Right ventricle myocardium superior (tissue), 1 donor: ENCODE results near the gene TTLL1. TPM values are rescaled to one million over a fixed set of nuclear protein-coding genes. Genes with fewer than 3 reads are reported as not detected.
"Not testable (repeated sequence)": the region's sequence is repeated elsewhere in the genome, so short reads cannot be mapped to it uniquely, and the experiment has no call there.

Source experiments
- ATAC-seq: fragments of 200-7000 bp; cut with Tn5 transposase; one replicate; pipeline ENCODE4 v1.9.1; 2020; ENCODE audit warnings: mild to moderate bottlenecking; ENCODE audit not compliant: poor library complexity
- DNase-seq: peaks from one replicate; pipeline ENCODE4 v3.0.0-alpha.2; 2020
- intact Hi-C: fragments of 100-400 bp; cut with DNase I; formaldehyde crosslinking; loops from one replicate; pipeline ENCODE4 v1.11.2; 2022
- total RNA-seq: library from RNA; stranded (reverse); fragmentation: NEBNext Ultra II Directional; extraction: Animal tissue kit (Norgen Biotek cat#: 25700); gene quantifications from one replicate; pipeline ENCODE4 v1.2.1, GENCODE V29; 2021
- donor health status: DM: no; HTN: yes; CAD: no; lungs with severe emphysema.

Gene TTLL1
- total RNA-seq, 1 donor from 2014 or later, result 7.8 TPM

DNA sequence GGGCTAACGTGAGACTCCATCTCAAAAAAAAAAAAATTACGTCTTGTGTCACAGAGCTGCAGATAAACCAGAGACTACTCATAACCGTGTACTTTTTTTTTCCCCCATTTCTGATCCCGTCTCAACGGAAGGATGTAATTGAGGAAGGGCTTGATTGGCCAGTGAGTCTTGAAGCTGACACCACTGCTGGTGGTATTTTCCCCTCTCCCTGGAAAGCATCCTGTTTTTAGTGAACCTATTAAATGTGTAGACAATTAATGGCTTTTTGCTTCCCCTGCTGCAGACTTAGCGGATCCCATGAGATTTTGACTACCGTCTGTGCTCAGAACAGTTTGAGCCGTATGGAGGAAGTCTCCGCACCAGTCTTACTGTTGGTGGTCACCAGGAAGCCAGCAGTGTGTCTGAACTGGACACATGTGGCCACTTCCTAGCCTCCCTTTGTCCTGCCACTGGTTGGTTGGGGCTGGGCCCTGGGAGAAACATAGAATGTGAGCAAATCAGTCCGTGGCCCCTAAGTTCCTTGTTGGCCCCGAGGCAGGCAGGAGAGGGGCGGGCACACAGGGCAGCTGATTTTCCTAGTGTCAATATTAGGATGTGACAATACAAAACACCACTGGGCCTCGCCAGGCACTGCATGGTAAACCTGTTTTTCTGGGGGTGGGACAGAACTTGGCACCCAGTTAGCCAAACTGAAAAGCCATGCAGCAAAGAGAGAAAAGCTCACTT, 24.5 kb upstream of the TTLL1 start:
- DNase-seq, result no peak
- intact Hi-C loops, result no loop called here
- no peak for ATAC-seq

DNA sequence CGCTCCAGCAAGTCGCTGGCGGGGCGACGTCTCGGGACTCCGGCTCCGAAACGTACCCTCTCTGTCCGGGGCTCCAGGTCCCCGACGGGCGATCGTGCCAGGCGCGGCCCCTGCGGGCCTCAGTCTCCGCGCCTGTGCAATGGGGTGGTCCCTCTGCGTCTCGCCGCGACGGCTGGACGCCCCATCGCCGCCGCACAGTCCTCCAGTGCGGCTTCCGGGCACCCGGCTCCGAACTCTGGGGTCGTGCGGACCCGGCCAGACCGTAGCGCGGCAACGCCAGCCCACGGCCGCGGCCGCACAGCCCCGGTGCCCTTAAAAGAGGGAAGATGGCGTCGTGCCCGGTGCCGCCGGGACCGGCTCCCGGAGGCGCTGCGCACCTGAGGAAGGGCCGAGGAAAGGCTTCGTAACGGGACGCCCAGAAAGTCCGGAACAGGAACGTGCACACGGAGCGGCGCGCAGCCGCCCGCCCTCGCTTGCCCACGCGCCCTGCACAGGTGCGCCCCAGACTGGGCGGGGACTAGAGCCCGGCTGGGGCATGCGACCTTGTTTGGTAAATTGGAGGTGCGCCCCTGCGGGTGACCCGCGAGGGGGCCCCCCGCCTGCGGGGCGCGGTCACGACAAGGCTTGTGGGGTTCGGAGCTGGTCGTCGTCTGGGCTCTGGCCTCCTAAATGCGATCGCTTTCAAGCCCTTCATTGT, 21.9 kb upstream of the TTLL1 start:
- intact Hi-C loops, result no loop called here
- DNase-seq (peak; percentile 58), ATAC-seq (peak; percentile 50)

DNA sequence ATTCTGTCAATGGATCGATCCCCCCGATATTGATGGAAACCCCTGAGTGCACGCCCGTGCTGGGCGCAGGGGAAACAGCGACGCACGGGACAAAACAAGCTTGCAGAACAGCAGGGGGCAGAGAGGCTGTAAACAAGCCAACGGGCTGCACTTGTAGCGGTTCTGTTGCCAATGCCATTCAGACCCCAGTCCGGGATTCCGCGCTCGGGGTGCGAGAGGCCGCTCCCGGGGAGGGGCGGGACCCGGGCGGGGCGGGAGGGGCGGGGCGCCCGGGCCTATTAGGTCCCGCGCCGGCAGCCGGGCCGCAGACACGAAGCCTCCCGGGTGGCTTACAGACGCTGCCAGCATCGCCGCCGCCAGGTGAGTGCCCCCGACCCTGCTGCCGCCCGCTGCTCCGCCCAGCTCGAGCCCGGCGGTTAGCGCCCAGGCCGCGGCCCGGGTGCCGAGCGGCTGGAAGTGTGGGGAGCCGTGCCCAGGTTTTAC, 21.3 kb upstream of the TTLL1 start, which contains the start of gene BIK:
Gene BIK (plus strand): TSS at position 307 of the 483 bp plus-strand sequence. CDS start 13,273 bp downstream, outside the sequence.
- DNase-seq, result peak; percentile 58
- intact Hi-C loops, result no loop called here

DNA sequence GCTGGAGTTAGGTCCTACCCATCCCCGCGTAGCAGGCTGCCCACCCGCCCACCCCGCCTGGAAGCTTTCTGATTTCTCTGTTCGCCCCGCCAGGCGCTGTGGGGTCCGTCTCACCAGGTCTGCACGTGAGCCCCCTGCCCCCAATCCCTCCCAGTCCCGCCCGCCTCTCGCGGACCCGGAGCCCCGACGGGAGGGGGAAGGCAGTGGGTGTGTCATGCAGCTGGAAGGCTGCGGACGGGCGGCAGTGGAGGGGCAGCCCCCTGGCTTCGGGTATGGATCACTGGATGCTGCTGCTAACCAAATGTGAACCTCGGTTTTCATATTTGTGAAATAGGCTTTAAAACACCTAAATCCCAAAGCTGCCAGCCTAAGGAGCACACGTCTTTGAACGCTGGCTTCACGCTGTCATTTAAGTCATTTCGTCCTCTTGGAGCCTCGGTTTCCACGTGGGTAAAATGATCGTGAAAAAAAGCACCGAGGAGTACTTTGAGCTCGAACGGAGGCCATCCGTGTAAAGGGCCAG, 20.8 kb upstream of the TTLL1 start:
- ATAC-seq (no peak), DNase-seq (no peak)
- intact Hi-C loops, result no loop called here

More for the DNA sequence above, 21.3 kb upstream of the TTLL1 start, which contains the start of gene BIK:
- peak; percentile 70 for ATAC-seq

DNA sequence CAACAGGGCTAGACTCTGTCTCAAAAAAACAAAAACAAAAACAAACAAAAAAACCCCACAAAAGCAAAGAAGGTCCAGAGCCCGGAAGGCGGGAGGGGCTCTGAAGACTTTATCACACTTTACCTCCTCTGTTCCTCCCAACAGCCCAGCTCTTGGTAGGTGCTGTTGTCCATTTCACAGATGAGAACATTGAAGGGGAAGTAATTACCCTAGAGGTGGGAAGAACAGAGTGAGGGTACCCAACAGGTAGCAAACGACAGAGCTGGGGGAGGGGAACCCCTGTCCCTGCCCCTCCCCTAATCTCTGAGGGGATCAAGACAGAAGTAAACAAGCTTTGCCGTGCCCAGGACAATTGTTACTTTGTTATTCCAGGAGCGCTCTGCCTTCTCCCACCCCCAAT, 20.3 kb upstream of the TTLL1 start:
- intact Hi-C loops, result no loop called here
- ATAC-seq (no peak), DNase-seq (no peak)

DNA sequence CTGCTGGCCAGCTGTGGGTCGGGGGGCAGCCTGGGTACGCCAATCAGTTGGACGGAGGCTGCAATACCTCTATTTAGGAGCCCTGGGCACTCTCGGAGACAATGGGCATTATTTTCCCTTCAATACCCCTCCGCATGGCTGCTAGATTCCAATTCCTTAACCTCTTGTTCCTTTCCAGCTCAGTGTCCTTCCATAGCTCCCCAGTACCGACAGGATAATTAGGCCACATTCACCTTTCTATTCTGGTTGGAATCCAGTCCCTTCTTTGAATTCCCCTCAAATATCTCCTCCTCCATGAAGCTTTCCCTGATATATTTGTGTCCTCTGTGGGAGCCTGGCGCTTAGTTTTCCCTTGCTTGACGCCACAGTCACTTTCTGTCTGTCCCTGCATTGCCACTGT, 17.1 kb upstream of the TTLL1 start:
- DNase-seq, result no peak
- intact Hi-C loops, result no loop called here
- ATAC-seq, result no peak

DNA sequence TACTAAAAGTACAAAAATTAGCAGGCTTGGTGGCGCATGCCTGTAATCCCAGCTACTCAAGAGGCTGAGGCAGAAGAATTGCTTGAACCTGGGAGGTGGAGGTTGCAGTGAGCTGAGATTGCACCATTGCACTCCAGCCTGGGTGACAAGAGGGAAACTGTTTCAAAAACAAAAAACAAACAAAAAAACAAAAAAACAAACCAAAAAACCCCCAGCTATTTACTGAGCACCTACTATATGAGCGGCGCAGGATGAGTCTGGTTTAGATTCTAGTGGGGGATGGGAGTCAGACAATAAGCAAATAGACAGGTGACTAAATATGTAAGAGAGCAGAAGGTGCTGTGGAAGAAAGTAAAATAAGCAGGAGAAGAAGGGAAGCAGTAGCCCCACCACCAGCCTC, 15.8 kb upstream of the TTLL1 start:
- ATAC-seq, DNase-seq, intact Hi-C loops: not testable (repeated sequence)

DNA sequence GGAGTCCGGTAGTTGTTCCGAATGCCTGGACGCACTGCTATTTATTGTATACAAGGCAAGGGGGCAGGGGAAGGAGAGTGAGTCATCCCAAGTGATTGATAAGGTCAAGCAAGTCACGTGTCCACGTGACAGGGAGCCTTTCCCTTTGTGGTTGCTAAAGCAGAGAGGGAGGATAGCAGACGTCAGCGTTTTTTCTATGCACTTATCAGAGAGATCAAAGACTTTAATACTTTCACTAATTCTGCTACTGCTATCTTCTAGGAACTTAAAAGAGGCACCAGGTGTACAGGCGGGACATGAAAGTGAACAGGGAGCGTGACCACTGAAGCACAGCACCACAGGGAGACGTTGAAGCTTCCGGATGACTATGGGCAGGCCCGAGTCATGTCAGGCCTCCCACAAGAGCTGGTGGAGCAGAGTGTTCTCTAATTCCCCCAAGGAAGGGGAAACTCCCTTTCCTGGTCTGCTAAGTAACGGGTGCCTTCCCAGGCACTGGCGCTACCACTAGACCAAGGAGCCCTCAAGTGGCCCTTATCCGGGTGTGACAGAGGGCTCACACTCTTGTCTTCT, 14.9 kb upstream of the TTLL1 start:
- ATAC-seq, intact Hi-C loops, DNase-seq: not testable (repeated sequence)

DNA sequence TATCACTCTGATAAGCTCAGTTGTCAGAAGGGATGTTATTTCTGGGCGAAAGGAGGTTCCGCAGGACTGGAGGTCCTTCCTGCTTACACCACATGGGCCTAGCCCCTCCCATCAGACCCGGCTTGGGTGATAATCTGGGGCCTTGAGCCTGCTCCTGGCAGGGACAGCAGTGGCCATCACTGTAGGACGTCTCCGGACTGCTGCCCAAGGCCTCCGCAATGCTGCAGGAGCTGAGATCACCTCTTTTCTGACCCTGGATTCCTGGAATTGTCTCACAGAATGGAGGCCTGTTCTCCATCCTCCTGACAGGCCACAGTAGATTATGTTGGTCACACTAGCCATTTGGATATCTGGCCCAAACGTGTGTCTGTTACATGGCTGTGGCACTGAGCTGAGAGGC, 12.1 kb upstream of the TTLL1 start:
- intact Hi-C loops, result no loop called here
- peak; percentile 54 for ATAC-seq

DNA sequence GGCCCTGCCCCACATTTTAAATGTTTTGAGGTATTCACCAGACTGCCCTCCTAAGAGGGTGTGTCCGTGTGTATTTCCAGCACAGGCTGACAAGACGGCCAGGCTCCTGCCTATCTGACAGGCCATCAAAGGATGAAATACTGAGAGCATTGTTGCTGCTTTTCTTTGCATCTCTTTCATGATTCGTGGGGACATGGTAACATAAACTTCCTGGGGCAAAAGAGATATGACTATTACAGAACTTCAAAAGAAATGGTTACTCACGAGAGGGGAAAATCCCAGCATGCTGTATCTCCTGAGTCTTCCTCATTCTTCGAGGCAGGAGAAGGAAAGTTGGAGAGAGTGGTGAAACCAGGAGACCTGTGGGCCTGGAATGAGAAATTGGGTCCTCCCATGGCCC, 11.0 kb upstream of the TTLL1 start:
- intact Hi-C loops, result no loop called here
- no peak for DNase-seq
- ATAC-seq, result no peak

More for the DNA sequence above, 12.1 kb upstream of the TTLL1 start:
- DNase-seq, result peak; percentile 59

DNA sequence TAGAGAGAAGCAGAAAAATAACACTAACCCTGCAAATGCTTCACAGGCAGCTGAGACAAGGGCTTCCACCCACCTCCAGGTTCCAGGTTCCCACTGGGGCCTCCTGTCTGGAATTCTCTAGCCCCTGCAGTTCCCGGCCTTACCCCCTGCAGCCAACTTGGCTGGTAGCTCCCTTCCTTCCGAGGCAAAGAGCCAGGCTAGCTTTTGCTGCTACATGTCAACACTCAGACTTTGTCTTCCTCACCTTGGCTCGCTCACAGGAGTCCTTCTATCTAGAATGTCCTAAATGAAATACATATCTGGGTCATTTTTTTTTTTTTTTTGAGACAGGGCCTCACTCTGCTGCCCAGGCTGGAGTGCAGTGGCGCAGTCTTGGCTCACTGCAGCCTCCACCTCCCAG, 9.9 kb upstream of the TTLL1 start:
- ATAC-seq, result peak; percentile 65
- intact Hi-C loops, result loop anchor here (10.0 kb wide), 1 partner anchor 224 kb away; no protein-coding TSS in a partner anchor

DNA sequence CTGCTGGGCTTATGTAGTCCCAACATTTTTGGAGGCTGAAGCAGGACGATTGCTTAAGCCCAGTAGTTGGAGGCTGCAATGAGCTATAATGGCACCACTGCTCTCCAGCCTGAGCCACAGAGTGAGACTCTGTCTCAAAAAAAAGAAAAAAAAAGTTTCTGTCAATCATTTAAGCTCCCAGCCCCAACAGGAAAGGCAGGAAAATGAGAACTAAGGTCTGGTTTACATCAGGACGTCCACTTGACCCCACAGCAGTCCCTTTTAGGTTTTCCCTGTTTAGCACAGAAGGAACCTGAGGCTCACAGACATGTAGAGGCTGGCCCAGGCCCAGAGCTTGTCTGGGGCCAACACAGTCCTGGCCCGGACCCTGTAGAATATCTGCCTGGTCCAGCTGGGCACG, 9.2 kb upstream of the TTLL1 start:
- intact Hi-C loops, result loop anchor here (10.0 kb wide), 1 partner anchor 224 kb away; no protein-coding TSS in a partner anchor
- DNase-seq, result no peak
- ATAC-seq, result no peak

More for the DNA sequence above, 9.9 kb upstream of the TTLL1 start:
- DNase-seq, result peak; percentile 53

DNA sequence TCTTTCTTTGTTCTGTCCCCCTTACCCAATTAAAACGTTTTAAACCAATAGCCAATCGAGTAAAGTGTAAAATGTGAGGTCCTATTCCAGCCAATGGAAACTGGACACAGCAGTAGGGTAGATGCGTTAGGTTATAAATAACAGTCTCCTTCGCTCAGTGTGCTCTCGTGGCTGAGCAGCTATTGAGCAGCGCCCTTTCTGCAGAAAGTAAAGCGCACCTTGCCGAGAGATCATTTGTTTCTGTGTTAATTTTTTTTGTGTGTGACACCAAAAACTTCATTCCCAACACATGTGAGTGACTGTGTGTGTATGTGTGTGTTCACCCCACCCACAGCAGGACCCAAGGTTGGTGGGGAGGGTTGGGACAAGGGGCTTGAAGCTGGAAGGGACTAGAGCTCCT, 7.2 kb upstream of the TTLL1 start:
- DNase-seq, result no peak
- intact Hi-C loops, result loop anchor here (10.0 kb wide), 1 partner anchor 222 kb away; no protein-coding TSS in a partner anchor
- ATAC-seq, result no peak

DNA sequence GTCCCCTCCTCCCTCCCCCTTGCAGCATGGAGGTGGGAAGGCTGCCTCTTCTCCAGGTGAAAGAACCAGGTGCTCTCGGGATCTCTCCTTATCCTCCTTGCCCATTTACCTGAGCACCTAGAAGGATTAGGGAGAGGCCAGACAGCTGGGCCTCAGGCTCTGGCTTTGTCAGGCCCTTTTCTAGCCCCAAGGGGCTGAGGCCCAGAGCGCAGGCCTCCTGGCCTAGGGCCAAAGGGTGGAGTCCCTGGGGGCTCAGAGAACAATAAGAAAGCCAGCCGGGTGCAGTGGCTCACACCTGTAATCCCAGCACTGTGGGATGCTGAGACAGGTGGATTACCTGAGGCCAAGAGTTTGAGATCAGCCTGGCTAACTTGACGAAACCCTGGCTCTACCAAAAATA, 5.4 kb upstream of the TTLL1 start:
- ATAC-seq, result no peak
- no peak for DNase-seq
- intact Hi-C loops, result loop anchor here (10.0 kb wide), 1 partner anchor 220 kb away; no protein-coding TSS in a partner anchor

DNA sequence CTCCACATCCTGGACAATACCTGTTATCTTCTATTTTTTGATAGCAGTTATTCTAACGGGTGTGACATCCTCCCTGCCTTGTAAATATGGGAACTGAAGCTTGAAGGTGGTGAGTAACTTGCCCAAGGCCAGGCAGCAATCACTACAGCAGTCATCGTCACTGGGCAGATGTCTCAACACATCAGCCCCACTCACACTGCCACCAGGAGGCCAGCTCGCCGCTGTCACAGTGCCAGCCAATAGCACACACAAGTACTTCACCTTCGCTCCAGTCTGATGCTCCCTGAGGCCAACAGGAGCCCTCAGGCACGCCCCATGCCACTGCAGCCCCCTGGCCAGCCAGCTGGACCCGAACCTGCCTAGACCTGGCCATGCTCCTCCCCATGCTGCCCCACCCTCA, 4.9 kb upstream of the TTLL1 start:
- DNase-seq (peak; percentile 80), ATAC-seq (peak; percentile 63)
- intact Hi-C loops, result loop anchor here (10.0 kb wide), 1 partner anchor 219 kb away; no protein-coding TSS in a partner anchor

DNA sequence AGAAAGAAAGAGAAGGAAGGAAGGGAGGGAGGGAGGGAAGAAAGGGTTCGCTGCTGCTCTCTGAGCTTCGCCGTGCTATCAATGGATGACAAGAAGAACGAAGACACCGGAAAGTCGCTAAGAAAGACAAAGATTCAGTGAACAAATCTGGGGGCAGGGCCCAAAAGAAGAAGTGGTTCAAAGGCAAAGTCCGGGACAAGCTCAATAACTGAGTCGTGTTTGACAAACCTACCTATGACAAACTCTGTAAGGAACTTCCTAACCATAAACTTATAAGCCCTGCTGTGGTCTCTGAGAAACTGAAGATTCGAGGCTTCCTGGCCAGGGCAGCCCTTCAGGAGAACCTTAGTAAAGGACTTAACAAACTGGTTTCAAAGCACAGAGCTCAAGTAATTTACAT, 2.9 kb upstream of the TTLL1 start:
- DNase-seq, result no peak
- intact Hi-C loops, result loop anchor here (10.0 kb wide), 1 partner anchor 217 kb away; no protein-coding TSS in a partner anchor
- no peak for ATAC-seq

DNA sequence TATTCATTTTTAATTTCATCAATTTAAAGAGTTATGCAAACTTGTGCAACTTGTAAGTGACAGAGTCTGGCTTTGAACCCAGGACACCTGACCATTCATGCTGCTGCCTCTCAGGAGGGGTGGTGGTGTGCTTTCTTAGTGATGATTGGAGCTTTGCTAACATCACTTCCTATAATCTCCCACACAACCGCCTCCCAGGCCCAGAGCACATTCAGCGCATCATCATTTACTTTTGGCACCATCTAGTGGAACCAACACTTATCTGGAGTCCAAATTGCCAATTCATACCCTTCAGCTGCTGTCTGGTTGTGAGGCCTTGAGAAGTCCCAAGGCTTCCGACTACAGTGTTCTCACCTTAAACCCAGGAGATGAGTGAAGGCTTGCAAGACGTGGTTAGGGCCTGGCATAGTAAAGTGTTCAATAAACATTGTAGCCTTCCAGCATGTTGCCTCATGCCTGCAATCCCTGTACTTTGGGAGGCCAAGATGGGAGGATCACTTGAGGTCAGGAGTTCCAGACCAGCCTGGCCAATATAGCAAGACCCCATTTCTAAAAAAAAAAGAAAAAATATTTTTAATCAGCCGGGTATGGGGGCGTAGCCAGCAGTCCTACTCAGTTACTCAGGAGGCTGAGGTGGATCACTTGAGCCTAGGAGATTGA, 1.1 kb upstream of the TTLL1 start:
- peak; percentile 55 for ATAC-seq
- DNase-seq, result peak; percentile 60
- intact Hi-C loops, result loop anchor here (10.0 kb wide), 1 partner anchor 215 kb away; no protein-coding TSS in a partner anchor

DNA sequence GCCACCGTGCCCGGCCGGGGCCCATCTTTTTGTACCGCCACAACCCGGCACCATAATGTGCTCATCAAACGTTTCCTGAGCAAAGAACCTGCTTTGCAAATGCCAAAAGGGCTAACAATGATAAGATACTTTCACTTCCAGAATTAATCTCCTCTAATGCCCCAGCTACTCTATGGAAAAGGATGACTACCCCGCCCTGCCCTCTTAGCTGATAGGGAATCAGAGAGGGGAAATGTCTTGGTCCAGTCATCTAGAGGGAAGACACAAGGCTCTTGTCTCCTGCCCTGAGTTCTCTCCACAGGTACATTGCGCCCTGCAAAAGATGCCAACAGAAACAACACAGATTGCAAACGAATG, 586 bp downstream of the TTLL1 start:
- ATAC-seq, result no peak
- intact Hi-C loops, result no loop called here
- no peak for DNase-seq
